NB4 (cell line): ENCODE results near the gene AIG1.

ENCODE experiments used
- MYC ChIP-seq: IDR thresholded peaks from 2 replicates; pipeline ENCODE4 v1.6.1; 2011; ENCODE audit warnings: low read depth, low read length
- POLR2A ChIP-seq: IDR thresholded peaks from 2 replicates; pipeline ENCODE4 v1.6.1; 2011; ENCODE audit warnings: mild to moderate bottlenecking; ENCODE audit not compliant: insufficient read length; ENCODE audit errors: extremely low read depth

DNA sequence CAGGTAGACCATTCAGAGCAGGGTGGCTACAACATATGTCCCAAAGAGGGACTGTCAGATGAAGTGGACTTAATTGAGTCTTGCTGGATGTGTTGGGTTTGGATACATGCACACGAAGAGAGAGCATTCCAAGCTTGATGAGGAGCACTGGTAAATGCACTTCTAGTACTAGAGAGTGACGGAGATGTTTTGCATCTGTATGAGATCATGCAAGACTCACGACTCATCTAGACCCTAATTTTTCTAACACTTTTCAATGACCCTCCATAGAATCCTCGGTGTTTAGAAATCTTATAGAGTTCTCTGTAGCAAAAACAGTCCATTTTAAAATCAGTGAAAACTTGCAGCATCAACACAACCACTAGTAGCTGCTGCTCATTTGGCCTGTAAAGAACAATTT lies 4.8 kb upstream of the AIG1 start:
- TF ChIP-seq MYC (no peak), POLR2A (no peak)
